Activated naive CD4-positive, alpha-beta T cell treated with anti-CD3 and anti-CD28 coated beads, Interleukin-2, amount 10 ng/mL, durations not matched to agents 7 days and 5 days (primary cell): ENCODE data around the gene TMEM168.
"Not testable (repeated sequence)": the region's sequence is repeated elsewhere in the genome, so short reads cannot be mapped to it uniquely, and the experiment has no call there.

Experiments used
- CTCF ChIA-PET: fragments of 350-600 bp; sonication (Branson Sonifier 250); formaldehyde crosslinking; loops from one replicate; lab custom pipeline; 2021; ENCODE audit warnings: antibody characterized with exemption; lab: Charles Lee
- DNase-seq: peaks from one replicate; pipeline ENCODE4 v3.0.0-alpha.2; 2020
- H3K27ac Mint-ChIP-seq: one replicate; pipeline ENCODE4 v1.8.0; 2021; ENCODE audit warnings: mild to moderate bottlenecking, moderate library complexity, mixed read lengths
- H3K27me3 Mint-ChIP-seq: one replicate; pipeline ENCODE4 v1.8.0; 2021; ENCODE audit warnings: mild to moderate bottlenecking, mixed read lengths
- H3K36me3 Mint-ChIP-seq: one replicate; pipeline ENCODE4 v1.8.0; 2021; ENCODE audit warnings: mixed read lengths
- H3K4me1 Mint-ChIP-seq: one replicate; pipeline ENCODE4 v1.8.0; 2021; ENCODE audit warnings: mixed read lengths
- H3K4me3 Mint-ChIP-seq: one replicate; pipeline ENCODE4 v1.8.0; 2021; ENCODE audit warnings: mild to moderate bottlenecking, moderate library complexity, mixed read lengths
- H3K9me3 Mint-ChIP-seq: one replicate; pipeline ENCODE4 v1.8.0; 2021; ENCODE audit warnings: mixed read lengths

Gene TMEM168

GRCh38 chr7:112789817-112790585 lies at the start of gene TMEM168:
TMEM168 (minus strand) TSS chr7:112790393; CDS start chr7:112784825, 5,568 bp downstream.
- CTCF ChIA-PET = interaction anchor here (1.1 kb wide), 1 partner anchor 11 kb away, joined by 3 read pairs; no protein-coding TSS in a partner anchor
- H3K4me1 Mint-ChIP-seq = peaks cover 30% of the 10 kb centered on the region
- no peaks in the 10 kb centered on the region for H3K9me3 Mint-ChIP-seq
- peaks cover 8% of the 10 kb centered on the region for H3K36me3 Mint-ChIP-seq
- no peaks in the 10 kb centered on the region for H3K27me3 Mint-ChIP-seq
- peak within 1 kb of the TSS; percentile 93 for H3K4me3 Mint-ChIP-seq
- peak; percentile 85 for DNase-seq
- peak within 1 kb of the TSS; percentile 77 for H3K27ac Mint-ChIP-seq

GRCh38 chr7:112835928-112836327 lies 45.7 kb upstream of the TMEM168 start:
- H3K27ac Mint-ChIP-seq, DNase-seq, H3K4me1 Mint-ChIP-seq, CTCF ChIA-PET, H3K9me3 Mint-ChIP-seq, H3K4me3 Mint-ChIP-seq, H3K27me3 Mint-ChIP-seq: not testable (repeated sequence)
- H3K36me3 Mint-ChIP-seq = peaks cover 11% of the 10 kb centered on the region

GRCh38 chr7:112833082-112833481 lies 42.9 kb upstream of the TMEM168 start:
- Mint-ChIP-seq H3K4me1 (no peaks in the 10 kb centered on the region), H3K9me3 (peaks cover 13% of the 10 kb centered on the region), H3K36me3 (peaks cover 29% of the 10 kb centered on the region), H3K27me3 (no peaks in the 10 kb centered on the region), H3K4me3 (no peak overlapping the region), H3K27ac (no peak overlapping the region)
- DNase-seq = no peak
- CTCF ChIA-PET = no interaction called here

GRCh38 chr7:112830769-112831168 lies 40.6 kb upstream of the TMEM168 start:
- H3K4me3 Mint-ChIP-seq = no peak overlapping the region
- H3K27ac Mint-ChIP-seq = no peak overlapping the region
- H3K36me3 Mint-ChIP-seq = peaks cover 25% of the 10 kb centered on the region
- CTCF ChIA-PET = no interaction called here
- no peaks in the 10 kb centered on the region for H3K4me1 Mint-ChIP-seq
- H3K9me3 Mint-ChIP-seq = peaks cover 11% of the 10 kb centered on the region
- H3K27me3 Mint-ChIP-seq = no peaks in the 10 kb centered on the region
- DNase-seq = no peak

- no peak for DNase-seq
- no peaks in the 10 kb centered on the region for H3K4me1 Mint-ChIP-seq
- H3K36me3 Mint-ChIP-seq = peaks cover 25% of the 10 kb centered on the region
- peaks cover 11% of the 10 kb centered on the region for H3K9me3 Mint-ChIP-seq
- CTCF ChIA-PET = no interaction called here
- no peaks in the 10 kb centered on the region for H3K27me3 Mint-ChIP-seq
- H3K27ac Mint-ChIP-seq = no peak overlapping the region
- no peak overlapping the region for H3K4me3 Mint-ChIP-seq
These were observed 38.5 kb upstream of the TMEM168 start for GRCh38 chr7:112828696-112829095.

GRCh38 chr7:112821345-112821744 lies 31.2 kb upstream of the TMEM168 start:
- no peak for DNase-seq
- no peaks in the 10 kb centered on the region for H3K27me3 Mint-ChIP-seq
- H3K4me1 Mint-ChIP-seq = no peaks in the 10 kb centered on the region
- peaks cover 4% of the 10 kb centered on the region for H3K9me3 Mint-ChIP-seq
- H3K36me3 Mint-ChIP-seq = peaks cover 4% of the 10 kb centered on the region
- H3K27ac Mint-ChIP-seq = no peak overlapping the region
- no peak overlapping the region for H3K4me3 Mint-ChIP-seq
- CTCF ChIA-PET = no interaction called here

- Mint-ChIP-seq H3K9me3 (peaks cover 7% of the 10 kb centered on the region), H3K27me3 (no peaks in the 10 kb centered on the region), H3K27ac (no peak overlapping the region), H3K36me3 (peaks cover 4% of the 10 kb centered on the region), H3K4me3 (no peak overlapping the region), H3K4me1 (no peaks in the 10 kb centered on the region)
- CTCF ChIA-PET = no interaction called here
- DNase-seq = no peak
These were observed 29.3 kb upstream of the TMEM168 start for GRCh38 chr7:112819536-112819935.

- Mint-ChIP-seq H3K36me3 (no peaks in the 10 kb centered on the region), H3K4me3 (no peak overlapping the region), H3K4me1 (no peaks in the 10 kb centered on the region), H3K9me3 (no peaks in the 10 kb centered on the region), H3K27me3 (no peaks in the 10 kb centered on the region), H3K27ac (no peak overlapping the region)
- CTCF ChIA-PET = no interaction called here
- no peak for DNase-seq
These were observed 16.0 kb upstream of the TMEM168 start for GRCh38 chr7:112806156-112806555.

GRCh38 chr7:112802406-112802805 lies 12.2 kb upstream of the TMEM168 start:
- H3K4me3 Mint-ChIP-seq = no peak overlapping the region
- H3K36me3 Mint-ChIP-seq = no peaks in the 10 kb centered on the region
- no peaks in the 10 kb centered on the region for H3K9me3 Mint-ChIP-seq
- no peaks in the 10 kb centered on the region for H3K27me3 Mint-ChIP-seq
- no peak for DNase-seq
- no peak overlapping the region for H3K27ac Mint-ChIP-seq
- no peaks in the 10 kb centered on the region for H3K4me1 Mint-ChIP-seq
- CTCF ChIA-PET = no interaction called here

GRCh38 chr7:112800486-112800885 lies 10.3 kb upstream of the TMEM168 start:
- Mint-ChIP-seq H3K4me3 (no peak overlapping the region), H3K36me3 (no peaks in the 10 kb centered on the region), H3K9me3 (no peaks in the 10 kb centered on the region), H3K4me1 (no peaks in the 10 kb centered on the region), H3K27me3 (no peaks in the 10 kb centered on the region), H3K27ac (no peak overlapping the region)
- DNase-seq = no peak
- CTCF ChIA-PET = no interaction called here

GRCh38 chr7:112799448-112800120 lies 9.4 kb upstream of the TMEM168 start:
- Mint-ChIP-seq H3K4me3 (no peak overlapping the region), H3K27ac (no peak overlapping the region), H3K4me1 (peaks cover 2% of the 10 kb centered on the region), H3K27me3 (no peaks in the 10 kb centered on the region), H3K9me3 (no peaks in the 10 kb centered on the region), H3K36me3 (no peaks in the 10 kb centered on the region)
- CTCF ChIA-PET = no interaction called here
- no peak for DNase-seq

- DNase-seq = no peak
- Mint-ChIP-seq H3K4me1 (peaks cover 2% of the 10 kb centered on the region), H3K4me3 (no peak overlapping the region), H3K27me3 (no peaks in the 10 kb centered on the region), H3K9me3 (no peaks in the 10 kb centered on the region), H3K27ac (peak overlapping the region; percentile 15), H3K36me3 (no peaks in the 10 kb centered on the region)
- CTCF ChIA-PET = no interaction called here
These were observed 8.3 kb upstream of the TMEM168 start for GRCh38 chr7:112798274-112799159.

- H3K36me3 Mint-ChIP-seq, DNase-seq, H3K27me3 Mint-ChIP-seq, H3K4me3 Mint-ChIP-seq, H3K27ac Mint-ChIP-seq, CTCF ChIA-PET, H3K4me1 Mint-ChIP-seq, H3K9me3 Mint-ChIP-seq: not testable (repeated sequence)
These were observed 6.4 kb upstream of the TMEM168 start for GRCh38 chr7:112796552-112796951.

- no peak overlapping the region for H3K27ac Mint-ChIP-seq
- no peak for DNase-seq
- H3K9me3 Mint-ChIP-seq = no peaks in the 10 kb centered on the region
- no peaks in the 10 kb centered on the region for H3K27me3 Mint-ChIP-seq
- no peak overlapping the region for H3K4me3 Mint-ChIP-seq
- CTCF ChIA-PET = no interaction called here
- peaks cover 28% of the 10 kb centered on the region for H3K4me1 Mint-ChIP-seq
- H3K36me3 Mint-ChIP-seq = peaks cover 6% of the 10 kb centered on the region
These were observed 2.2 kb upstream of the TMEM168 start for GRCh38 chr7:112792441-112792840.
